PC-9 (cell line): ENCODE results near the gene ZNF766. TPM values are rescaled to one million over a fixed set of nuclear protein-coding genes. Genes with fewer than 3 reads are reported as not detected.

ENCODE experiments used
- BruUV-seq: library from RNA; stranded (reverse); fragments of 400-500 nt; replicated peaks from 2 replicates; lab custom pipeline; 2021; lab: Mats Ljungman, UMichigan
- CTCF ChIA-PET: fragments of 300-600 bp; sonication (Branson Sonifier 250); formaldehyde crosslinking; loops from one replicate; lab custom pipeline; 2022; ENCODE audit warnings: antibody characterized with exemption; lab: Charles Lee
- POLR2A ChIA-PET: fragments of 300-600 bp; sonication (Branson Sonifier 250); formaldehyde crosslinking; loops from one replicate; lab custom pipeline; 2022; ENCODE audit warnings: antibody characterized with exemption; ENCODE audit not compliant: unreplicated experiment; lab: Charles Lee
- DNase-seq, 2 experiments: peaks; one replicate each; pipeline versions ENCODE4 v3.0.0 to v3.0.0-alpha.2; 2015 to 2022; ENCODE audit warnings: mixed read lengths in 1 of 2
- H2AFZ ChIP-seq: fragments of 200-600 bp; sonication (generic); 2 replicates; pipeline ENCODE4 v1.8.1; 2017; ENCODE audit warnings: antibody characterized with exemption
- H3F3A ChIP-seq: fragments of 200-600 bp; sonication (generic); 2 replicates; pipeline ENCODE4 v1.8.1; 2017; ENCODE audit warnings: antibody characterized with exemption, mild to moderate bottlenecking, low read depth; ENCODE audit not compliant: insufficient read depth
- H3K27ac ChIP-seq: fragments of 200-600 bp; sonication (generic); 2 replicates; pipeline ENCODE4 v1.6.1; 2016; ENCODE audit warnings: mixed run types
- H3K27me3 ChIP-seq: fragments of 200-600 bp; sonication (generic); 2 replicates; pipeline ENCODE4 v1.6.1; 2016; ENCODE audit warnings: low read depth, mixed run types; ENCODE audit not compliant: insufficient read depth
- H3K36me3 ChIP-seq: fragments of 200-600 bp; sonication (generic); 2 replicates; pipeline ENCODE4 v1.6.1; 2016; ENCODE audit warnings: low read depth, mixed run types
- H3K4me1 ChIP-seq: fragments of 200-600 bp; sonication (generic); replicated peaks from 2 replicates; pipeline ENCODE4 v1.6.1; 2016; ENCODE audit warnings: mixed run types; ENCODE audit not compliant: insufficient read depth
- H3K4me2 ChIP-seq: fragments of 200-600 bp; sonication (generic); 2 replicates; pipeline ENCODE4 v1.6.1; 2017; ENCODE audit warnings: mixed run types
- H3K4me3 ChIP-seq: fragments of 200-600 bp; sonication (generic); 2 replicates; pipeline ENCODE4 v1.6.1; 2016; ENCODE audit warnings: mixed run types
- H3K79me2 ChIP-seq: fragments of 200-600 bp; sonication (generic); 2 replicates; pipeline ENCODE4 v1.6.1; 2017; ENCODE audit warnings: low read depth, mixed run types
- H3K9me2 ChIP-seq: fragments of 200-600 bp; sonication (generic); 2 replicates; pipeline ENCODE4 v1.8.1; 2017; ENCODE audit warnings: mild to moderate bottlenecking; ENCODE audit not compliant: insufficient read depth
- H3K9me3 ChIP-seq: fragments of 200-600 bp; sonication (generic); 2 replicates; pipeline ENCODE4 v1.8.1; 2016; ENCODE audit warnings: low read depth; ENCODE audit not compliant: insufficient read depth
- H4K20me1 ChIP-seq: fragments of 200-600 bp; sonication (generic); 2 replicates; pipeline ENCODE4 v1.8.1; 2017; ENCODE audit not compliant: insufficient read depth
- CTCF ChIP-seq: fragments of 200-600 bp; sonication (generic); conservative IDR thresholded peaks from 2 replicates; pipeline ENCODE4 v1.6.1; 2017; ENCODE audit warnings: mixed run types, antibody characterized with exemption, mild to moderate bottlenecking, moderate library complexity
- EZH2 ChIP-seq: fragments of 200-600 bp; sonication (generic); IDR thresholded peaks from 2 replicates; pipeline ENCODE4 v1.8.0; 2017; ENCODE audit warnings: antibody characterized with exemption, low read depth
- intact Hi-C: fragments of 100-400 bp; cut with micrococcal nuclease; formaldehyde crosslinking; loops from one replicate; pipeline ENCODE4 v1.10.0; 2022; ENCODE audit not compliant: unreplicated experiment
- total RNA-seq: library from RNA; stranded (reverse); gene quantifications from 2 replicates; pipeline ENCODE4 v1.2.3, GENCODE V29; 2021

ZNF766 gene
- total RNA-seq, 1 experiment from 2014 or later, result 18.3 TPM

DNA sequence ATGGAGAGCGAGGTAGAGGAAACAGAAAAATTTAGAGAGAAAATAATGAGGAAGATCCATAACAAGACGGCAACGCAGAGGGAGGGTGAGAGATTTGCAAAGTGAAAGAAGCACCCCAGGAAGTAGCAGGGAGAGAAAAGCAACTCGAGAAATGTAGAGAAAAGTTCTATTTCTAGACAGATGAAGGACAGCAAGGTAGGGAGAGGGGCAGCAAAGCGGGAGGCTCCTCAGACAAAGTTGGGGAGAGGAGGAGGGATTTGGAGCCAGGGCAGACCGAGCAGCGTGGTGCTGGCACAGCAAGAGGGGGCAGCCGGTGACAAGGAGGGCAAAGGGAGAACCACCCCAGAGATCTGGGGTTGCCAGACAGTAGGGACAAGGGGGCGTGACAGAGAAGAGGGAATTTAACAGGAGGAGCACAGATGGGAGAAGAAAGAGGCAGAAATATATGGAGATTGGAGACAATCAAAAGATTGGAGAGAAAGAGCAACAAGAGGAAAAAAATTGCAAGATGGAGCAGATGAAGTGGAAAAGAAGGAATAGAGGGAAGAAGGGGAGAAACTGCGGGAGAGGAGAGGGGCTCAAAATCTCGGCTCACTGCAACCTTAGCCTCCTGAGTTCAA, 989 bp downstream of the ZNF766 start:
- DNase-seq, result no peak
- CTCF ChIA-PET, result no interaction called here
- peak overlapping the region; percentile 81; the same call in 1 of the 2 replicates for H3K27ac ChIP-seq
- POLR2A ChIA-PET, result no interaction called here
- intact Hi-C loops, result no loop called here
- no peaks in the 10 kb centered on the region for H3K27me3 ChIP-seq
- 0 out of 2 replicates have a peak, but pooled peaks cover 4% of the 10 kb centered on the region for H3K4me1 ChIP-seq
- TF ChIP-seq CTCF (no peak), EZH2 (no peak)
- no peaks in the 10 kb centered on the region for H4K20me1 ChIP-seq
- no peaks in the 10 kb centered on the region for H3F3A ChIP-seq
- peak overlapping the region; percentile 91 for H3K4me2 ChIP-seq
- peaks cover 37% of the 10 kb centered on the region; the same call in 1 of the 2 replicates for H3K9me3 ChIP-seq
- peaks cover 28% of the 10 kb centered on the region for H3K36me3 ChIP-seq
- BruUV-seq, result no TSS peak
- peak overlapping the region; percentile 81 for H3K4me3 ChIP-seq
- H2AFZ ChIP-seq, result peak overlapping the region; percentile 97
- H3K79me2 ChIP-seq, result peaks cover 56% of the 10 kb centered on the region
- H3K9me2 ChIP-seq, result no peaks in the 10 kb centered on the region

DNA sequence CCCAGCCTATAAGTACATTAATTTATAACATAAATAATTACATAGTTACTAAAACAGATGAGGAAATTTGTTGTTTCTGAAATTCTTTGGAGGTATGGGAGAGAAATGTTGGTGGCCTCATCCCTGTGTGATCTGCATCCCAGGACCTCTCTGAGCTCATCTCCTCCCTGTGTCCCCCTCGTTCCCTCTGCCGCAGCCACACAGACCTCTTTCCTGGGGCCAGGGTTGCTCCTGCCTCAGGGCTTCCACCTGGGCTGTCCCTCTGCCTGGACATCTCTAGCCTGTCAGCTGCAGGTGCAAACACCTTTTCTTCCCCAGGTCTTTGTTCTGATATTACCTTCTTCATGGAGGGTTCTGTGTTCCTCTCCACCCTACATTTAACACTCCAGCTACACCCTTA, 3.9 kb downstream of the ZNF766 start:
- no peak overlapping the region for H3K27ac ChIP-seq
- no peak overlapping the region for H2AFZ ChIP-seq
- peaks cover 45% of the 10 kb centered on the region for H3K9me3 ChIP-seq
- H3K4me3 ChIP-seq, result no peak overlapping the region
- ChIA-PET POLR2A (no interaction called here), CTCF (no interaction called here)
- no TSS peak for BruUV-seq
- no peaks in the 10 kb centered on the region for H3K27me3 ChIP-seq
- DNase-seq, result no peak
- peaks cover 52% of the 10 kb centered on the region for H3K36me3 ChIP-seq
- H3K4me1 ChIP-seq, result 0 out of 2 replicates have a peak, but pooled peaks cover 4% of the 10 kb centered on the region
- no peak overlapping the region for H3K4me2 ChIP-seq
- H3K79me2 ChIP-seq, result peaks cover 83% of the 10 kb centered on the region
- H3K9me2 ChIP-seq, result no peaks in the 10 kb centered on the region
- intact Hi-C loops, result no loop called here
- TF ChIP-seq EZH2 (no peak), CTCF (no peak)
- H4K20me1 ChIP-seq, result no peaks in the 10 kb centered on the region
- no peaks in the 10 kb centered on the region for H3F3A ChIP-seq

GRCh38 chr19:52274191-52274590, 4.8 kb downstream of the ZNF766 start:
- H3K27ac ChIP-seq, result no peak overlapping the region
- H3K4me3 ChIP-seq, result no peak overlapping the region
- intact Hi-C loops, result no loop called here
- peaks cover 61% of the 10 kb centered on the region for H3K36me3 ChIP-seq
- POLR2A ChIA-PET, result interaction anchor here (0.7 kb wide), 1 partner anchor 902 kb away, joined by 3 read pairs; no protein-coding TSS in a partner anchor
- no peak for DNase-seq
- no peak overlapping the region for H3K4me2 ChIP-seq
- H3K9me2 ChIP-seq, result no peaks in the 10 kb centered on the region
- H3K4me1 ChIP-seq, result 0 out of 2 replicates have a peak, but pooled peaks cover under 1% of the 10 kb centered on the region
- CTCF ChIA-PET, result no interaction called here
- TF ChIP-seq EZH2, result no peak
- no peak for TF ChIP-seq CTCF
- H3K9me3 ChIP-seq, result peaks cover 52% of the 10 kb centered on the region
- no peaks in the 10 kb centered on the region for H3F3A ChIP-seq
- H4K20me1 ChIP-seq, result no peaks in the 10 kb centered on the region
- H2AFZ ChIP-seq, result no peak overlapping the region
- peaks cover 92% of the 10 kb centered on the region for H3K79me2 ChIP-seq
- no TSS peak for BruUV-seq
- no peaks in the 10 kb centered on the region for H3K27me3 ChIP-seq
